ENCODE results near the gene DAB2IP. TPM values are rescaled to one million over a fixed set of nuclear protein-coding genes. Genes with fewer than 3 reads are reported as not detected.

Gene DAB2IP
- total and polyA plus RNA-seq, 4 donors, result 19.4 to 75.0 (median 28.7) TPM

- Histone ChIP-seq H3K36me3 (ENCODE audit: control insufficient read depth in 4 of 4, insufficient read depth in 4 of 4, low read length in 4 of 4) (no peaks in the 10 kb centered on the region), H3K27me3 (ENCODE audit: control insufficient read depth in 3 of 3, insufficient read depth in 3 of 3, low read length in 2 of 3) (peaks cover 0 to 6% (median 3%) of the 10 kb centered on the region in 3 donors), H3K9me3 (ENCODE audit: control insufficient read depth in 4 of 4, insufficient read depth in 3 of 4, low read length in 3 of 4) (peaks cover 0 to 4% (median 0%) of the 10 kb centered on the region in 4 donors), H3K27ac (ENCODE audit: low read depth in 1 of 2, low read length in 1 of 2) (peak overlapping the region in 1 of 2 donors; percentile 50), H3K9ac (ENCODE audit: insufficient read depth in 1 of 2, low read length in 2 of 2) (no peak overlapping the region), H3K4me1 (ENCODE audit: control insufficient read depth in 5 of 5, insufficient read depth in 5 of 5, low read length in 5 of 5) (peaks cover 0 to 28% (median 17%) of the 10 kb centered on the region in 5 donors), H3K4me3 (no peak overlapping the region)
- DNase-seq (no peak), ATAC-seq (ENCODE audit: insufficient read depth, low FRiP score) (no peak)
- 87 to 94% methylated on average over 8 of the region's 8 CpGs for WGBS, 2 donors
- no peak for TF ChIP-seq CTCF (IDR thresholded peaks at IDR 0.05; ENCODE audit: control extremely low read depth, extremely low read depth)
These were observed 46.8 kb upstream of the DAB2IP start for GRCh38 chr9:121604654-121605053.

GRCh38 chr9:121607434-121608167 lies 43.8 kb upstream of the DAB2IP start:
- TF ChIP-seq CTCF (IDR thresholded peaks at IDR 0.05; ENCODE audit: control extremely low read depth, extremely low read depth), result no peak
- peak overlapping the region; percentile 71 to 90 for H3K27ac ChIP-seq (ENCODE audit: low read depth in 1 of 2, low read length in 1 of 2)
- no peak overlapping the region for H3K4me3 ChIP-seq
- H3K4me1 ChIP-seq (ENCODE audit: control insufficient read depth in 5 of 5, insufficient read depth in 5 of 5, low read length in 5 of 5), result peaks cover 2 to 25% (median 20%) of the 10 kb centered on the region in 5 donors
- H3K9ac ChIP-seq (ENCODE audit: insufficient read depth in 1 of 2, low read length in 2 of 2), result no peak overlapping the region
- ATAC-seq (ENCODE audit: insufficient read depth, low FRiP score), result no peak
- no peaks in the 10 kb centered on the region for H3K27me3 ChIP-seq (ENCODE audit: control insufficient read depth in 3 of 3, insufficient read depth in 3 of 3, low read length in 2 of 3)
- no peaks in the 10 kb centered on the region for H3K36me3 ChIP-seq (ENCODE audit: control insufficient read depth in 4 of 4, insufficient read depth in 4 of 4, low read length in 4 of 4)
- H3K9me3 ChIP-seq (ENCODE audit: control insufficient read depth in 4 of 4, insufficient read depth in 3 of 4, low read length in 3 of 4), result peaks cover 0 to 4% (median 0%) of the 10 kb centered on the region in 4 donors
- WGBS, 2 donors, result 43 to 45% methylated on average over 10 of the region's 10 CpGs
- DNase-seq, result peak in 2 of 3 donors; percentile 46 to 49

DNA sequence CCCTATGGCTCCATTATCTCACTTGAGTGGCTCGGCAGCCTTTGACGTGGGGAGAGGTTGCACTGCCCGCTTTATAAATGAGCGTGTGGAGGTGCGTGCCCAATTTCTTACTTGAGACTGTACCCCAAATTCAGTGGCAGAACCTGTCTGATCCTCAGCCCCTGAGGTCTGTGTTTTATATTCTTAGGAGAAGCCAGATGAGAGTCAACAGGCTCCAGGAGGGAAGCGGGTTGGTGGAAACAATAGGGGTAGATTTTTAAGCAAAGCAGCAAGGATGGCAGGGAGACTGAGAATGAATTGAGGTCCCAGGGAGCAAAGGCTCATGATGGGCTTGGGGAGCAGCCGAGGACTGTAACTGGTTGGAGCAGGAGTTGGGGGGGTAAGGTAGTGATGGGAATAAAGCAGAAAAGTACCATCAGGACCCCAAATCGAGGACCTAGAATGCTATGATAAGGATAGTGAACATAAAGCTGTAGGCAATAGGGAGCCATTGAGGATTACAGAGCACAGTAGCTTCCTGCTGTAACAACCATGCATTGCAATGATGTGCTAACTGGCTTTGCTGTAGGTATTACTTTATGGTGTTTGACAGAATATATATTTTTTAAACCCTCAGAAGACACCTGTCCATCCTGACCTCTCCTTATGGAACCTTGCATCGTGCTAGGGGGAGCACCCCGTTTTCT lies 43.1 kb upstream of the DAB2IP start:
- ATAC-seq (ENCODE audit: insufficient read depth, low FRiP score) (no peak), DNase-seq (no peak)
- Histone ChIP-seq H3K36me3 (ENCODE audit: control insufficient read depth in 4 of 4, insufficient read depth in 4 of 4, low read length in 4 of 4) (no peaks in the 10 kb centered on the region), H3K4me3 (no peak overlapping the region), H3K9ac (ENCODE audit: insufficient read depth in 1 of 2, low read length in 2 of 2) (no peak overlapping the region), H3K27me3 (ENCODE audit: control insufficient read depth in 3 of 3, insufficient read depth in 3 of 3, low read length in 2 of 3) (no peaks in the 10 kb centered on the region), H3K4me1 (ENCODE audit: control insufficient read depth in 5 of 5, insufficient read depth in 5 of 5, low read length in 5 of 5) (peaks cover 6 to 30% (median 26%) of the 10 kb centered on the region in 5 donors), H3K27ac (ENCODE audit: low read depth in 1 of 2, low read length in 1 of 2) (peak overlapping the region; percentile 71 to 90), H3K9me3 (ENCODE audit: control insufficient read depth in 4 of 4, insufficient read depth in 3 of 4, low read length in 3 of 4) (peaks cover 0 to 4% (median 0%) of the 10 kb centered on the region in 4 donors)
- 74 to 76% methylated on average over 10 of the region's 10 CpGs for WGBS, 2 donors
- TF ChIP-seq CTCF (IDR thresholded peaks at IDR 0.05; ENCODE audit: control extremely low read depth, extremely low read depth), result no peak
